Stimulated activated CD8-positive, alpha-beta memory T cell treated with anti-CD3 and anti-CD28 coated beads, Interleukin-4, amount 100 ng/mL, for 48 hours (primary cell): ENCODE data around the gene NT5DC2.
A peak's percentile ranks its signal among the peaks of the same experiment; 100 is the strongest.
"Not testable (repeated sequence)": the region's sequence is repeated elsewhere in the genome, so short reads cannot be mapped to it uniquely, and the experiment has no call there.

Experiments used
- DNase-seq: peaks from one replicate; pipeline ENCODE4 v3.0.0-alpha.2; 2020

NT5DC2 gene

GRCh38 chr3:52536369-52537164, 2.9 kb upstream of the NT5DC2 start, which contains the start of gene UQCC5:
UQCC5 (plus strand) TSS chr3:52536605; CDS start chr3:52536756, 151 bp downstream.
- DNase-seq = peak; percentile 96

GRCh38 chr3:52536112-52536368, 2.4 kb upstream of the NT5DC2 start:
- DNase-seq = no peak

GRCh38 chr3:52535411-52536111, 1.9 kb upstream of the NT5DC2 start:
- peak; percentile 23 for DNase-seq

- peak; percentile 25 for DNase-seq
Measured at GRCh38 chr3:52534281-52535183, 875 bp upstream of the NT5DC2 start.

- peak; percentile 50 for DNase-seq
Measured at GRCh38 chr3:52532838-52533622, 627 bp downstream of the NT5DC2 start.

- peak; percentile 56 for DNase-seq
Measured at GRCh38 chr3:52532517-52532837, 1.2 kb downstream of the NT5DC2 start.

- no peak for DNase-seq
Measured at GRCh38 chr3:52531860-52532516, 1.7 kb downstream of the NT5DC2 start.

- no peak for DNase-seq
Measured at GRCh38 chr3:52530918-52531826, 2.5 kb downstream of the NT5DC2 start.

- DNase-seq = no peak
Measured at GRCh38 chr3:52529376-52530333, 4.0 kb downstream of the NT5DC2 start.

GRCh38 chr3:52528586-52529375, 4.9 kb downstream of the NT5DC2 start:
- DNase-seq = no peak

GRCh38 chr3:52527732-52528585, 5.7 kb downstream of the NT5DC2 start:
- DNase-seq = no peak

GRCh38 chr3:52527039-52527731, 6.5 kb downstream of the NT5DC2 start:
- no peak for DNase-seq

GRCh38 chr3:52526671-52527038, 7.0 kb downstream of the NT5DC2 start:
- DNase-seq = not testable (repeated sequence)

- no peak for DNase-seq
Measured at GRCh38 chr3:52525680-52526561, 7.7 kb downstream of the NT5DC2 start.

- DNase-seq = no peak
Measured at GRCh38 chr3:52524752-52525679, 8.6 kb downstream of the NT5DC2 start.
